ENCODE results near the gene ABTB2. TPM values are rescaled to one million over a fixed set of nuclear protein-coding genes. Genes with fewer than 3 reads are reported as not detected.

The ABTB2 gene
- total and polyA plus RNA-seq, 12 donors = 2.5 to 19.1 (median 14.2) TPM

GRCh38 chr11:34290926-34291325, 66.9 kb downstream of the ABTB2 start:
- H3K27me3 ChIP-seq = no peaks in the 10 kb centered on the region
- WGBS, 2 donors = 0% methylated on average over 1 of the region's 1 CpG

GRCh38 chr11:34288492-34288891, 69.3 kb downstream of the ABTB2 start:
- no peaks in the 10 kb centered on the region for H3K27me3 ChIP-seq
- TF ChIP-seq CTCF (IDR thresholded peaks at IDR 0.05) = no peak
- 51 to 63% methylated on average over 7 of the region's 7 CpGs for WGBS, 2 donors
- H3K4me3 ChIP-seq = no peak overlapping the region
- DNase-seq (no peak), ATAC-seq (peak in 1 of 8 donors; percentile 27)
- H3K9me3 ChIP-seq = no peaks in the 10 kb centered on the region
- intact Hi-C loops (cut with DNase I) = no loop called here
- peaks cover 0 to 18% (median 6%) of the 10 kb centered on the region in 9 donors for H3K4me1 ChIP-seq
- H3K27ac ChIP-seq = no peak overlapping the region
- no peaks in the 10 kb centered on the region for H3K36me3 ChIP-seq

More at GRCh38 chr11:34290926-34291325, 66.9 kb downstream of the ABTB2 start:
- H3K27ac ChIP-seq = no peak overlapping the region
- H3K4me1 ChIP-seq = peaks cover 0 to 16% (median 4%) of the 10 kb centered on the region in 9 donors
- intact Hi-C loops (cut with DNase I) = no loop called here
- H3K4me3 ChIP-seq = no peak overlapping the region
- no peak for DNase-seq
- H3K9me3 ChIP-seq = no peaks in the 10 kb centered on the region
- no peak for ATAC-seq
- H3K36me3 ChIP-seq = no peaks in the 10 kb centered on the region
- TF ChIP-seq CTCF (IDR thresholded peaks at IDR 0.05) = no peak

GRCh38 chr11:34284811-34285481, 72.9 kb downstream of the ABTB2 start:
- Histone ChIP-seq H3K9me3 (no peaks in the 10 kb centered on the region), H3K4me1 (peaks cover 0 to 20% (median 6%) of the 10 kb centered on the region in 9 donors), H3K27me3 (no peaks in the 10 kb centered on the region), H3K36me3 (no peaks in the 10 kb centered on the region), H3K27ac (no peak overlapping the region), H3K4me3 (no peak overlapping the region)
- ATAC-seq (peak in 1 of 8 donors; percentile 4), DNase-seq (no peak)
- TF ChIP-seq CTCF (IDR thresholded peaks at IDR 0.05) = no peak
- 83 to 86% methylated on average over 17 of the region's 17 CpGs for WGBS, 2 donors
- intact Hi-C loops (cut with DNase I) = no loop called here

- no peak overlapping the region for H3K4me3 ChIP-seq
- H3K27me3 ChIP-seq = no peaks in the 10 kb centered on the region
- intact Hi-C loops (cut with DNase I) = no loop called here
- H3K9me3 ChIP-seq = no peaks in the 10 kb centered on the region
- peaks cover 0 to 18% (median 4%) of the 10 kb centered on the region in 9 donors for H3K4me1 ChIP-seq
- no peak for TF ChIP-seq CTCF (IDR thresholded peaks at IDR 0.05)
- no peaks in the 10 kb centered on the region for H3K36me3 ChIP-seq
- WGBS, 2 donors = 68 to 76% methylated on average over 3 of the region's 3 CpGs
- DNase-seq (no peak), ATAC-seq (no peak)
- H3K27ac ChIP-seq = no peak overlapping the region
Measured at GRCh38 chr11:34284156-34284555, 73.7 kb downstream of the ABTB2 start.
